Aorta (tissue), 5 donors: Measurements from ENCODE around the gene ARMH4. TPM values are rescaled to one million over a fixed set of nuclear protein-coding genes. Genes with fewer than 3 reads are reported as not detected.

Source experiments
- ATAC-seq: fragments of 200-7000 bp; cut with Tn5 transposase; one replicate; pipeline ENCODE4 v1.9.1; 2022; ENCODE audit warnings: moderate library complexity; ENCODE audit not compliant: low FRiP score
- DNase-seq, 2 donors: peaks; one replicate each; pipeline ENCODE4 v3.0.0-alpha.2; 2020
- H3K27ac ChIP-seq, 2 donors: one replicate each; pipeline ENCODE4 v1.5.1; 2013; ENCODE audit warnings: low read length in 2 of 2, mild to moderate bottlenecking in 2 of 2, moderate library complexity in 2 of 2, control low read depth in 1 of 2, inconsistent platforms in 1 of 2, low read depth in 1 of 2
- H3K27me3 ChIP-seq, 2 donors: one replicate each; pipeline ENCODE4 v1.6.1; 2013; ENCODE audit warnings: control low read depth in 1 of 2, low read length in 1 of 2, mild to moderate bottlenecking in 1 of 2, moderate library complexity in 1 of 2; ENCODE audit not compliant: insufficient read depth in 2 of 2, control insufficient read depth in 1 of 2
- H3K36me3 ChIP-seq, 2 donors: one replicate each; pipeline ENCODE4 v1.6.1; 2013; ENCODE audit warnings: control low read depth in 1 of 2, low read length in 1 of 2, mild to moderate bottlenecking in 1 of 2; ENCODE audit not compliant: insufficient read depth in 2 of 2, control insufficient read depth in 1 of 2
- H3K4me1 ChIP-seq, 2 donors: one replicate each; pipeline ENCODE4 v1.6.1; 2013; ENCODE audit warnings: low read length in 2 of 2, control low read depth in 1 of 2, mild to moderate bottlenecking in 1 of 2, moderate library complexity in 1 of 2; ENCODE audit not compliant: insufficient read depth in 2 of 2, control insufficient read depth in 1 of 2
- H3K4me3 ChIP-seq, 2 donors: one replicate each; pipeline ENCODE4 v1.5.1; 2013; ENCODE audit warnings: low read length in 2 of 2, control low read depth in 1 of 2, mild to moderate bottlenecking in 1 of 2
- H3K9me3 ChIP-seq: one replicate; pipeline ENCODE4 v1.6.1; 2013; ENCODE audit warnings: mild to moderate bottlenecking, low read length; ENCODE audit not compliant: control insufficient read depth
- WGBS, 2 donors: extraction: QIAGEN DNeasy Blood & Tissue Kit; methylation state at CpG; one replicate each; pipeline ENCODE4 v1.1.7; 2013; 5-methylcytosine and 5-hydroxymethylcytosine counted together
- intact Hi-C, 2 donors: fragments of 100-400 bp; cut with DNase I; formaldehyde crosslinking; loops; one replicate each; pipeline versions ENCODE4 v1.14.2 to v1.15.0; 2022
- long read RNA-seq, 2 donors: library from polyadenylated mRNA; unstranded; transcript quantifications; one replicate each; pipeline ENCODE4 v2.0.0, GENCODE V29; 2020 to 2021
- polyA plus RNA-seq, 2 donors: library from polyadenylated mRNA; stranded (reverse); fragments of 200-250 nt; gene quantifications; one replicate each; pipeline ENCODE4 v1.2.3, GENCODE V29; 2013
- total RNA-seq, 2 donors: library from RNA; stranded (reverse); fragmentation: NEBNext Ultra II Directional; extraction: Animal tissue kit (Norgen Biotek cat#: 25700); gene quantifications; one replicate each; pipeline ENCODE4 v1.2.1, GENCODE V29; 2021
- donor health status: healthy with polysubstance abuse.
- donor health status: Bipolar disorder and iron deficiency.
- donor health status: DM: no; HTN: no; CAD: no.
- donor health status: DM: no; HTN: no; CAD: no.
- donor health status: DM: yes; HTN: yes; CAD: no.

ARMH4 gene
- 10 to 100 TPM in 1 of 2 donors, 1 to 10 TPM in 1; 8.4 to 14.6 TPM for total RNA-seq
- 1 to 10 TPM in 1 of 2 donors, under 1 TPM in 1; 0.92 to 1.8 TPM for polyA plus RNA-seq
- long read RNA-seq, donor 1, full-length matches to known transcripts, result 4 of 51 reads
- long read RNA-seq, donor 1, partial matches to known transcripts, result 36 of 51 reads
- long read RNA-seq, donor 1, other reads (novel, unspliced or antisense), result 11 of 51 reads
- long read RNA-seq, donor 2, full-length matches to known transcripts, result 6 of 22 reads
- long read RNA-seq, donor 2, partial matches to known transcripts, result 2 of 22 reads
- long read RNA-seq, donor 2, other reads (novel, unspliced or antisense), result 14 of 22 reads

- Histone ChIP-seq H3K36me3 (no peaks in the 10 kb centered on the region), H3K9me3 (no peaks in the 10 kb centered on the region), H3K27ac (peak within 1 kb of the TSS in 1 of 2 donors; percentile 33), H3K27me3 (no peaks in the 10 kb centered on the region), H3K4me3 (peak within 1 kb of the TSS; percentile 75 to 83), H3K4me1 (peaks cover 0 to 4% of the 10 kb centered on the region in 2 donors)
- peak; percentile 91 to 94 for DNase-seq
- 1% methylated on average over 67 to 70 of the region's 70 CpGs for WGBS, 2 donors
- intact Hi-C loops, result no loop called here
- peak; percentile 96 for ATAC-seq
These were observed at the start of gene ARMH4 for GRCh38 chr14:58152014-58152857. Gene ARMH4 (minus strand): TSS chr14:58152213. CDS start chr14:58139358, 12,855 bp downstream.

- intact Hi-C loops, result loop anchor here in 1 of 2 donors (2.0 kb wide), 1 partner anchor 38 kb away; no protein-coding TSS in a partner anchor
- peak overlapping the region in 1 of 2 donors; percentile 96 for H3K27ac ChIP-seq
These were observed 48.8 kb upstream of the ARMH4 start for GRCh38 chr14:58200846-58201245.

GRCh38 chr14:58200480-58200841, 48.4 kb upstream of the ARMH4 start:
- intact Hi-C loops, result loop anchor here in 1 of 2 donors (2.0 kb wide), 1 partner anchor 38 kb away; no protein-coding TSS in a partner anchor
- Histone ChIP-seq H3K27ac (peak overlapping the region; percentile 76 to 96), H3K36me3 (no peaks in the 10 kb centered on the region), H3K4me1 (peaks cover 0 to 2% of the 10 kb centered on the region in 2 donors), H3K4me3 (peak overlapping the region; percentile 75 to 87), H3K9me3 (no peaks in the 10 kb centered on the region), H3K27me3 (no peaks in the 10 kb centered on the region)
- no peak for DNase-seq
- ATAC-seq, result no peak
- 0% methylated on average over 11 of the region's 11 CpGs for WGBS, 2 donors

More at GRCh38 chr14:58200846-58201245, 48.8 kb upstream of the ARMH4 start:
- no peaks in the 10 kb centered on the region for H3K36me3 ChIP-seq
- ATAC-seq, result no peak
- no peaks in the 10 kb centered on the region for H3K9me3 ChIP-seq
- peaks cover 0 to 2% of the 10 kb centered on the region in 2 donors for H3K4me1 ChIP-seq
- peak overlapping the region; percentile 75 to 87 for H3K4me3 ChIP-seq
- no peaks in the 10 kb centered on the region for H3K27me3 ChIP-seq
- WGBS, 2 donors, result 0 to 1% methylated on average over 2 of the region's 2 CpGs
- no peak for DNase-seq

- Histone ChIP-seq H3K36me3 (no peaks in the 10 kb centered on the region), H3K4me3 (peak within 1 kb of the TSS; percentile 75 to 87), H3K27me3 (no peaks in the 10 kb centered on the region), H3K4me1 (peaks cover 0 to 2% of the 10 kb centered on the region in 2 donors), H3K9me3 (no peaks in the 10 kb centered on the region), H3K27ac (peak within 1 kb of the TSS; percentile 89 to 96)
- intact Hi-C loops, result loop anchor here in 1 of 2 donors (2.0 kb wide), 1 partner anchor 39 kb away; no protein-coding TSS in a partner anchor
- peak; percentile 92 to 96 for DNase-seq
- peak; percentile 97 for ATAC-seq
- WGBS, 2 donors, result 0% methylated on average over 64 to 78 of the region's 78 CpGs
These were observed 47.9 kb upstream of the ARMH4 start, which contains the start of gene ACTR10 for GRCh38 chr14:58199726-58200479. Gene ACTR10 (plus strand): TSS chr14:58200149. CDS start chr14:58200218, 69 bp downstream.

- H3K9me3 ChIP-seq, result no peaks in the 10 kb centered on the region
- ATAC-seq, result no peak
- peaks cover 0 to 5% of the 10 kb centered on the region in 2 donors for H3K4me1 ChIP-seq
- 99% methylated on average over 5 of the region's 5 CpGs for WGBS, 2 donors
- no peaks in the 10 kb centered on the region for H3K27me3 ChIP-seq
- H3K4me3 ChIP-seq, result no peak overlapping the region
- H3K27ac ChIP-seq, result no peak overlapping the region
- intact Hi-C loops, result no loop called here
- H3K36me3 ChIP-seq, result no peaks in the 10 kb centered on the region
- no peak for DNase-seq
These were observed 46.1 kb upstream of the ARMH4 start for GRCh38 chr14:58198086-58198485.

GRCh38 chr14:58196198-58196597, 44.2 kb upstream of the ARMH4 start:
- intact Hi-C loops, result no loop called here
- ATAC-seq (no peak), DNase-seq (no peak)
- Histone ChIP-seq H3K9me3 (no peaks in the 10 kb centered on the region), H3K27me3 (no peaks in the 10 kb centered on the region), H3K4me3 (no peak overlapping the region), H3K36me3 (no peaks in the 10 kb centered on the region), H3K27ac (no peak overlapping the region), H3K4me1 (peaks cover 0 to 5% of the 10 kb centered on the region in 2 donors)
- 96 to 97% methylated on average over 1 of the region's 1 CpG for WGBS, 2 donors

GRCh38 chr14:58193542-58193941, 41.5 kb upstream of the ARMH4 start:
- 77 to 78% methylated on average over 2 of the region's 2 CpGs for WGBS, 2 donors
- intact Hi-C loops, result no loop called here
- H3K27ac ChIP-seq, result peak overlapping the region in 1 of 2 donors; percentile 20
- no peaks in the 10 kb centered on the region for H3K27me3 ChIP-seq
- DNase-seq (no peak), ATAC-seq (no peak)
- H3K9me3 ChIP-seq, result no peaks in the 10 kb centered on the region
- peaks cover 0 to 5% of the 10 kb centered on the region in 2 donors for H3K4me1 ChIP-seq
- H3K4me3 ChIP-seq, result no peak overlapping the region
- no peaks in the 10 kb centered on the region for H3K36me3 ChIP-seq
